GM12865 (cell line): Measurements from ENCODE around the gene RELL1.

Source experiments
- DNase-seq: peaks from one replicate; pipeline ENCODE4 v3.0.0; 2010; ENCODE audit warnings: low read depth
- H3K4me3 ChIP-seq: 2 replicates; pipeline ENCODE4 v1.5.1; 2011; ENCODE audit warnings: mild to moderate bottlenecking, low read depth, low read length, control low read depth
- TF ChIP-seq, protein P1 (sequence below): IDR thresholded peaks from 2 replicates; pipeline ENCODE4 v1.5.1; 2011; ENCODE audit warnings: low read length, control low read depth, low read depth, inconsistent platforms; ENCODE audit not compliant: insufficient read depth; ENCODE audit errors: missing control alignments

Gene RELL1

DNA sequence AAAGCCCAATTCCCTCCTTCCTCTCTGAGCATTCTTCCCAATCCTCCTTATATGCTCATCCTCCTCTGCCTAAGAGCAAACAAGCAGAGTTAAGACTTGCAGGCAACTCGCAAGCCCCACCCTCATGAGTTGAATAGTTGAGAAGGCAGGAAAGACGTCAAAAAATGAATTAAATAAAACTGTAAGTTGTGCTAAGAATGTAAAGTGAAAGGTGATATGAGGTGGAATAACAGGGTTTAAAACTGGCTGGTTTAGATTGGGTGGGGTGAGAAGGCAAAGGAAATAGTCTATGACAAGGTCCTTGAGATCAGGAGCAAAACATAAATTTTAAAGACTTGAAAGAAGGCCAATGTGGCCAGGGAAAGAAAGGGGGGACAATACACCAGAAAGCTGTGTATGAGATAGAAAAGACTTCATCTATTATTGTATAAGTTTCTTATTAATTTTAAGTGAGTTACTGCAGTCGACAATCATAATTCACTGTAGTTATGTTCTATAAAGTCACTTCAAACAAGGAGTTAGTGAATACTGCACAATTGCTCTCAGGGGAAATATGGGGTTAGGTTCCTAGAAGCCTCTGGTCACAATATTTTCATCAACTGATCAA is 124.9 kb downstream of the RELL1 start:
- TF ChIP-seq, protein P1, sequence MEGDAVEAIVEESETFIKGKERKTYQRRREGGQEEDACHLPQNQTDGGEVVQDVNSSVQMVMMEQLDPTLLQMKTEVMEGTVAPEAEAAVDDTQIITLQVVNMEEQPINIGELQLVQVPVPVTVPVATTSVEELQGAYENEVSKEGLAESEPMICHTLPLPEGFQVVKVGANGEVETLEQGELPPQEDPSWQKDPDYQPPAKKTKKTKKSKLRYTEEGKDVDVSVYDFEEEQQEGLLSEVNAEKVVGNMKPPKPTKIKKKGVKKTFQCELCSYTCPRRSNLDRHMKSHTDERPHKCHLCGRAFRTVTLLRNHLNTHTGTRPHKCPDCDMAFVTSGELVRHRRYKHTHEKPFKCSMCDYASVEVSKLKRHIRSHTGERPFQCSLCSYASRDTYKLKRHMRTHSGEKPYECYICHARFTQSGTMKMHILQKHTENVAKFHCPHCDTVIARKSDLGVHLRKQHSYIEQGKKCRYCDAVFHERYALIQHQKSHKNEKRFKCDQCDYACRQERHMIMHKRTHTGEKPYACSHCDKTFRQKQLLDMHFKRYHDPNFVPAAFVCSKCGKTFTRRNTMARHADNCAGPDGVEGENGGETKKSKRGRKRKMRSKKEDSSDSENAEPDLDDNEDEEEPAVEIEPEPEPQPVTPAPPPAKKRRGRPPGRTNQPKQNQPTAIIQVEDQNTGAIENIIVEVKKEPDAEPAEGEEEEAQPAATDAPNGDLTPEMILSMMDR = no peak
- H3K4me3 ChIP-seq = no peak overlapping the region
- no peak for DNase-seq
